ENCODE data around the gene SLC16A7.

DNA sequence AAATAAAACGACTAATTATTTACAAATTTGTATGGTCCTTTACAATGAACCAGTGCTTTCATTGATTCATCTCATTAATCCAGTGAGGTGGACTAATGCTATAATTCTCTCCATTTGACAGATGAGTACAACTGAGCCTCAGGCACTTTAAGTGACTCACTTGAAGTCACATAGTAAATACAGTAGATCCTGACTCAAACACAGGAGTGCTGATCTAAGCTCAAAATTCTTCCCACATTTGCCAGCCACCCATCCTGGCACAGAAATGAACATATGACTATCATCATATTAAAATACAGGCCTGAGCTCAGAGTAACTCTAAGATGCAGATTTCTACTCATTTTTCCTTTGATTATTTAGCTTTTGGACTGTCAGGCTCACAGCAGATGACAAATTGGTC lies 30.6 kb downstream of the SLC16A7 start:
- TF ChIP-seq BRCA1 (IDR thresholded peaks at IDR 0.05; ENCODE audit: low read depth, low read length) (no peak), MAX (IDR thresholded peaks at IDR 0.05) (no peak), E2F6 (IDR thresholded peaks at IDR 0.05) (no peak)

All from H1 (cell line).